Activated naive CD8-positive, alpha-beta T cell treated with anti-CD3 and anti-CD28 coated beads, Interleukin-2, amount 50 U/mL, for 24 hours (primary cell): Measurements from ENCODE around the gene EFHB.
"Not testable (repeated sequence)": the region's sequence is repeated elsewhere in the genome, so short reads cannot be mapped to it uniquely, and the experiment has no call there.

Experiments
- ATAC-seq: fragments of 150-1000 bp; cut with Tn5 transposase; one replicate; pipeline ENCODE4 v1.10.0; 2021
- DNase-seq: peaks from one replicate; pipeline ENCODE4 v3.0.0; 2021
- H3K27ac Mint-ChIP-seq: one replicate; pipeline ENCODE4 v1.8.0; 2021; ENCODE audit warnings: mild to moderate bottlenecking, mixed read lengths
- H3K27me3 Mint-ChIP-seq: one replicate; pipeline ENCODE4 v1.8.0; 2021; ENCODE audit warnings: mixed read lengths
- H3K36me3 Mint-ChIP-seq: one replicate; pipeline ENCODE4 v1.8.0; 2021; ENCODE audit warnings: low read depth, mixed read lengths
- H3K4me1 Mint-ChIP-seq: one replicate; pipeline ENCODE4 v1.8.0; 2021; ENCODE audit warnings: mixed read lengths
- H3K4me3 Mint-ChIP-seq: one replicate; pipeline ENCODE4 v1.8.0; 2021; ENCODE audit warnings: mild to moderate bottlenecking, moderate library complexity, mixed read lengths
- H3K9me3 Mint-ChIP-seq: one replicate; pipeline ENCODE4 v1.8.0; 2021; ENCODE audit warnings: mixed read lengths

Gene EFHB, protein sequence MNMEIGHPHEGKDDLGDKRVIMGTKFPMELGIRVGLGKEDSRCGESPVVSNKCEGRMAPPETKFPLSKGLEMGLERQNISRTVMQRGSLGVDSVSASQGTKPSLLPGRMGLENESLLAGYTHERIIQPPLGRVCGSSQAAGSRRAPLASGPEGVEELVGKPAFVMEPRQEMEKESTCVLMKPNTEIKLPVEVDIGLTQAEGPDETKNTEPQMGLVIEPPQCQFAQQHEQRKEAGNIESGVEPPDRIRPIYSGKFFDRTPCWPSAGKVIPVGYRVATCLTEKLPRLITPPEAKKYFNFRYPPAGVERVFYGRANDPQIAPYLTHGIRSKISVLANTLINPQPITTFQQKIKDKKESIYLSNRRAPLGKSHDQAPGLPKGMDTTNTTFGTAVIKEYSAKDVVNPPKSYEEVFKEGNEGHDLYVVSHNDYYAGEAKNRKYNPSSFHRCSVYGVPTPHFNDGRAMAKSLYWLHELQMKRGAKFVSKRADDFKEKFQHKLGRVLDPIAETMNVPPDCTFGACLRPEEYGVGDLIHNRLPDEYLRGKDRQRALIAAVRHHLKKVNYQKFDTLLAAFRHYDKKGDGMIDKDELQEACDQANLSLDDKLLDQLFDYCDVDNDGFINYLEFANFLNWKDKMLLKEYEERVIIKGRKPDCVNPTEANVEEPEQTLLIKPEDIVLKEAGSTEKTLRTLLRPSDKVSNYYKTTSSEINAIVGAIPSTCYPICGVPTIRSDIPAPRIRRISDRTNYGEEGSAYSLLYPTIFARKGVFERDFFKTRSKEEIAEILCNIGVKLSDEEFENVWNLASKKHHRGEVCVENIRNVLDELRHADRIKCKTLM

DNA sequence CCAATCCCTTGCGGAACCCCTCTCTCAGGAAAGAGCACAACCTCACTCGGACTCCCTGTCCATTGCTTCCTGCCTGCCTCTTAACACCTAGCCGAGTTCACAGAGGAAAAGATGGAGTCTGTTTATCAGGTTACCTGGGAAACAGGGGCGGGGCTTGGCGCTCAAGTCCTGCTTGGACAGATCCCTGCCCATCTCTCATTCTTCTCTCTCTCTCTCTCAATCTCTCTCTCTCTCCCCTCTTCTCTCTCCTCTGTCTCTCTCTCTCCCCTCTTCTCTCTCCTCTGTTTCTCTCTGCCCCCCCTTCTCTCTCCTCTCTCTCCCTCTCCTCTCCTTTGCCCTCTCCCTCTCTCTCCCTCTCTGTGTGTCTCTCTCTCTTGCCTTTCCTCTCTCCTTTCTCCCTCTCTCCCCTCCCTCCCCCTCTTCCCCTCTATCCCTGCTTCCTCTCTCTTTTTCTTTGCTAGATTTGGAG lies at the start of gene EFHB:
TSS of gene EFHB (minus strand) at position 120 of the 469 bp plus-strand sequence. CDS start 199 bp downstream, outside the sequence.
- peak within 1 kb of the TSS; percentile 94 for H3K27ac Mint-ChIP-seq
- peaks cover 5% of the 10 kb centered on the region for H3K9me3 Mint-ChIP-seq
- H3K4me3 Mint-ChIP-seq = no peak within 1 kb of the TSS

DNA sequence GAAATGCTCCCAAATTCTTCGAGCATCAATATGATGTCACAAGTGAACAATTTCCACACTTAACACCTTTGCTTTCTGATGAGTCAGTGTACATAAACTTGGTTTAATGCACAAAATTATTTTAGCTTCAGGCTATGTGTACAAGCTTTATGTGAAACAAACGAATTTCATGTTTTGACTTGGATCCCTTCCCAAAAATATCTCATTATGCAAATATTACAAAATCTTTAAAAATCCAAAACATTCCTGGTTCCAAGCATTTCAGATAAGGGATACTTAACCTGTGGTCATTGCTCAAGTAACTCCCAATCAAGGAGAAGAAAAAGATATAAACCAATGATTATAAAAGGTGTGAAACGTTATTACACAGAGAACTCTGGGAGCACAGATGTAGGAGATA lies 38.0 kb upstream of the EFHB start:
- Mint-ChIP-seq H3K36me3 (peaks cover 32% of the 10 kb centered on the region), H3K27ac (no peak overlapping the region), H3K27me3 (no peaks in the 10 kb centered on the region), H3K4me1 (peaks cover 21% of the 10 kb centered on the region), H3K9me3 (no peaks in the 10 kb centered on the region), H3K4me3 (no peak overlapping the region)
- DNase-seq = no peak
- no peak for ATAC-seq

More for the DNA sequence above, at the start of gene EFHB:
- DNase-seq (peak; percentile 16), ATAC-seq (no peak)
- Mint-ChIP-seq H3K36me3 (no peaks in the 10 kb centered on the region), H3K27me3 (peaks cover 9% of the 10 kb centered on the region), H3K4me1 (peaks cover 49% of the 10 kb centered on the region)

DNA sequence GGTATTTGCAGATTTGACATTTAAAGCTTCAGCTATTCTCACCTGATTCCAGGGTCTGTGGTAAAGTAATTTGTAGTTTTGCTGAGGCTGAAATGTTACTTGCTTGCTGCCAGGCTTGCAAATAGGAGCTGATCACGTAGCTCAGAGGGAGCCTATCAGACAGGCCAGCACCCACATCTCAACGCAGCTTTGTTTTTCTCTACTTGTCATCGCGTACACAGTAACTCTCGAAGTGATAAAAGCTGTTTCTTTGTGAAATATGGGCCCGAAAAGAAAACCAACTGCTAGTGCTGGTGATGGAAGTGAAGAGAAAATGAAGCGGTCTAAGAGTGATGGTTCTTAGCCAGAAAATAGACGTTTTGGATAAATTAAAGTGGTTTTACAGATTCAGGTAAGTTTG lies 36.3 kb upstream of the EFHB start:
- Mint-ChIP-seq H3K27ac (no peak overlapping the region), H3K4me3 (no peak overlapping the region), H3K36me3 (peaks cover 24% of the 10 kb centered on the region), H3K27me3 (no peaks in the 10 kb centered on the region), H3K4me1 (peaks cover 27% of the 10 kb centered on the region), H3K9me3 (no peaks in the 10 kb centered on the region)
- no peak for DNase-seq
- ATAC-seq = no peak

DNA sequence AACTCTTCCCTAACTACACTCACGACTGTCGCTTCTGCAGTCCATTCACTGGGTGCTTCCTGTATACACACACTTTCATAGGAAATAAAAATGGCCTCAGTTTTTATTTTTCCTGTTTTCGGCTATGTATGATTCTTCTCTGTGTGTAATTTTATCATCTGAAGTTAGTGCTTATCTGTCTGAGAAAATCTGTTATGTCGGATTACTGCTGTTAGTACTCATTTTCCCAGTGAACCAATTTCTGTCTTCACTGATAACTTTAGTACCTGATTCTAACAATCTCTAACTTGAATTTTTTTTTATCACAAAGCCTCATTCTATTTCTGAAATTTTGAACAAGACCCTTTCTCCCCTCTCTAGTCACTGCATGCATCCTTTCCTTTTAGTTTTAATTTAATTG lies 33.8 kb upstream of the EFHB start:
- peaks cover 16% of the 10 kb centered on the region for H3K36me3 Mint-ChIP-seq
- no peak overlapping the region for H3K27ac Mint-ChIP-seq
- H3K4me1 Mint-ChIP-seq = peaks cover 29% of the 10 kb centered on the region
- ATAC-seq (no peak), DNase-seq (no peak)
- no peaks in the 10 kb centered on the region for H3K9me3 Mint-ChIP-seq
- H3K27me3 Mint-ChIP-seq = no peaks in the 10 kb centered on the region
- no peak overlapping the region for H3K4me3 Mint-ChIP-seq

DNA sequence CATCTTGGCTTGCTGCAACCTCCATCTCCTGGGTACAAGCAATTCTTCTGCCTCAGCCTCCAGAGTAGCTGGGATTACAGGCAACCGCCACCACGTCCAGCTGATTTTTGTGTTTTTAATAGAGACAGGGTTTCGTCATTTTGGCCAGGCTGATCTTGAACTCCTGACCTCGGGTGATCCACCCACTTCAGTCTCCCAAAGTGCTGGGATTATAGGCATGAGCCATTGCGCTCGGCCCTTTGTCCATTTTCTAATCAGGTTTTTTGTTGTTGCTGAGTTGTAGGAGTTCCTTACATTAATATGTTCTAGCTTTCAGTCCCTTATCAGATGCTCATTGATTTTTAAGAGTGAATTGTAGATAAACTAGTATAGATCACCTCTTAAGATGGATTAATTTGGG lies 33.2 kb upstream of the EFHB start:
- H3K36me3 Mint-ChIP-seq = peaks cover 18% of the 10 kb centered on the region
- no peak for ATAC-seq
- H3K4me1 Mint-ChIP-seq = peaks cover 27% of the 10 kb centered on the region
- H3K9me3 Mint-ChIP-seq = no peaks in the 10 kb centered on the region
- no peaks in the 10 kb centered on the region for H3K27me3 Mint-ChIP-seq
- no peak overlapping the region for H3K4me3 Mint-ChIP-seq
- no peak overlapping the region for H3K27ac Mint-ChIP-seq
- no peak for DNase-seq

DNA sequence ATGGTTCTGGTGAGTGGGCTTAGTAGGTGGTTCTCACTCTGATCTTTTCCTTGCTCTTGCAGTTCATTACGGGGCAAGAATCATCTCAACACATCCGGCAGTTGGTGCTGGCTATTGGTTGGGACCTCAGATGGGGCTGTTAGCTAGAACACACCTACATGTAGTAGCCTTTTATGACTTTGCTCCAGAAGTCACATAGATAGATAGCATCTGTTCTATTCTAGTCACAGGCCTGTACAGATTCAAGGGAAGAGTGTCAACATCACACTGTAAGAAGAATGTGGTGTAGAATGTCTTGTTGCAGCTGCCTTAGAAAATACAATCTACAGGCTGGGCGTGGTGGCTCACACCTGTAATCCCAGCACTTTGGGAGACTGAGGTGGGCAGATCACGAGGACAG lies 27.9 kb upstream of the EFHB start:
- peaks cover 22% of the 10 kb centered on the region for H3K36me3 Mint-ChIP-seq
- H3K4me1 Mint-ChIP-seq = peaks cover 40% of the 10 kb centered on the region
- DNase-seq = no peak
- H3K9me3 Mint-ChIP-seq = no peaks in the 10 kb centered on the region
- H3K4me3 Mint-ChIP-seq = no peak overlapping the region
- no peak overlapping the region for H3K27ac Mint-ChIP-seq
- ATAC-seq = no peak
- H3K27me3 Mint-ChIP-seq = no peaks in the 10 kb centered on the region

DNA sequence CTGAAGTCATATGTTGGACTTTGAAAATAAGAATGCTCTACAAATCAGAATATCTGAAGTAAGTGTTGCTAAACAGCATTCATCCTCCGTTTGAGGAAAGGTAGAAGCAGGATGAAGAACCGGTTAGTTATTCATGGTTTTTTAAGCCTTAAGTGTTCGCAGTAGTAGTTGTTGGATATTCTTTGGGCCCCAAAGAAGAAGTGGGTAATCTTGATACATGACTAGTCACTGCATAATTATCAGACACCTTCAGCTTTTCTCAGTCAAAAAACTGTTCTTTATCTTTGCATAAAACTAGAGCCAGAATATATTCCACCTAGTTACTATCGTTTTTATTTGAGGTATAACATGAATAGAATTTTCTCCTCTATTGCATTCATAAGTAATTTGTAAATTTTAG lies 26.7 kb upstream of the EFHB start:
- peaks cover 36% of the 10 kb centered on the region for H3K4me1 Mint-ChIP-seq
- peaks cover 19% of the 10 kb centered on the region for H3K36me3 Mint-ChIP-seq
- H3K27me3 Mint-ChIP-seq = no peaks in the 10 kb centered on the region
- no peak overlapping the region for H3K4me3 Mint-ChIP-seq
- H3K27ac Mint-ChIP-seq = no peak overlapping the region
- no peaks in the 10 kb centered on the region for H3K9me3 Mint-ChIP-seq
- ATAC-seq (no peak), DNase-seq (no peak)

DNA sequence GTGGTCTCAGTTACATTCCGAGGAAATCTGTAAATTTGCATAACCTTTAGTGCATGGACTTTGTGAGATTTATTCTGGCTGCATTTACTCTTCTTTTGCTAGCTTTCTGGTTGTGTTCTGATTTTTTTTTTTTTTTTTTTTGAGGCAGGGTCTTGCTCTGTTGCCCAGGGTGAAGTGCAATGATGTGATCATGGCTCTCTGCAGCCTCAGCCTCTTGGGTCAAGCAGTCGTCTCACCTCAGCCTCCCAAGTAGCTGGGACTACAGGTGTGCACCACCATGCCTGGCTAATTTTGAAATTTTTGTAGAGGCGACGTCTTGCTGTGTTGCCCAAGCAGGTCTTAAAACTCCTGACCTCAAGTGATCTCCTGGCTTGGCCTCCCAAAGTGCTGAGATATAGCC lies 25.5 kb upstream of the EFHB start:
- no peak overlapping the region for H3K4me3 Mint-ChIP-seq

DNA sequence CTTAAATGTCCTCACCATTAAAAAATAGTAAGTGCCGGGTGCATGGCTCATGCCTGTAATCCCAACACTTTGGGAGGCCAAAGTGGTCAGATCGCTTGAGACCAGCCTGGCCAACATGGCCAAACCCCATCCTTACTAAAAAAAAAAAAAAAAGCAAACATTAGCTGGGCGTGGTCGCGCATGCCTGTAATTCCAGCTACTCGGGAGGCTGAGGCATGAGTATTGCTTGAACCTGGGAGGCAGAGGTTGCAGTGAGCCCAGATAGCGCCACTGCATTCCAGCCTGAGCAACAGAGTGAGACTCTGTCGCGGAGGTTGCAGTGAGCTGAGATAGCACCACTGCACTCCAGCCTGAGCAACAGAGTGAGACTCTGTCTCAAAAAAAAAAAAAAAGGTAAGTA lies 23.3 kb upstream of the EFHB start:
- H3K4me3 Mint-ChIP-seq, H3K9me3 Mint-ChIP-seq, DNase-seq, ATAC-seq, H3K27ac Mint-ChIP-seq, H3K27me3 Mint-ChIP-seq: not testable (repeated sequence)
- Mint-ChIP-seq H3K36me3 (peaks cover 30% of the 10 kb centered on the region), H3K4me1 (peaks cover 47% of the 10 kb centered on the region)

More for the DNA sequence above, 25.5 kb upstream of the EFHB start:
- DNase-seq = no peak
- H3K27ac Mint-ChIP-seq = no peak overlapping the region
- H3K27me3 Mint-ChIP-seq = no peaks in the 10 kb centered on the region
- H3K4me1 Mint-ChIP-seq = peaks cover 41% of the 10 kb centered on the region
- H3K9me3 Mint-ChIP-seq = no peaks in the 10 kb centered on the region
- H3K36me3 Mint-ChIP-seq = peaks cover 28% of the 10 kb centered on the region
- ATAC-seq = no peak

DNA sequence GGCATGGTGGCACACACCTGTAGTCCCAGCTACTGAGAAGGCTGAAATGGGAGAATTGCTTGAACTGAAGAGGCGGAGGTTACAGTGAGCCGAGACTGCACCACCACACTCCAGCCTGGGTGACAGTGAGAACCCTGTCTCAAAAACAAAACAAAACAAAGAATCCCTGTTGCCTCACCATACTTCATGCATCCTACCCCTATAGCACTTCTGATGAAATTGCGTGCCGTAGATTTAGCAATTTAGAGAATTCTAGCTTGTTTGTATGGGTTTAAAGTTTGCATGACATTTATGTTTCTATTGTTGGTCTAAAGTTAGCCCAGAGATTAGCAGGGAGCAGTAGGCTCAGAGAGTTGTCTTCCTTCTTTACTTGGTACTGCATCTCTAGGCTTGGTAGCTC lies 20.7 kb upstream of the EFHB start:
- Mint-ChIP-seq H3K27me3 (no peaks in the 10 kb centered on the region), H3K9me3 (no peaks in the 10 kb centered on the region), H3K36me3 (peaks cover 38% of the 10 kb centered on the region), H3K4me3 (no peak overlapping the region), H3K27ac (no peak overlapping the region), H3K4me1 (peaks cover 45% of the 10 kb centered on the region)
- ATAC-seq (no peak), DNase-seq (no peak)

DNA sequence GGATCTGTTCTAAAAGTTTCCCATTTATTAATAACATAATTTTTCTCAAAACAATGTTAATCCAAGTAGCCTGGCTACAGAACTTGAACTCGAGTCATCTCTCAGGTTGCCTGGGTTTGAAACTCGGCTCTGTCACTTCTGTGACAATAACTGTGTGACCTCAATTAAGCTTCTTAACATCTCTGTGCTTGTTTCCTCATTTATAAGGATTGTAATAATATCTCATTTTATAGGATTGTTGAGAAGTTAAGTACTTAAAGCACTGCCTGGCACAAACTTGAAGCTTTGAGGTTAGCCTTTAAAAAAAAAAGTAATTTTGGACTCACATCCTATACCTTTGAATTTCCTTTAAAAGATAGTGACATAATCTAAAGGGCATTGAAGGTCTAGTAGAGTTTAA lies 16.3 kb upstream of the EFHB start:
- DNase-seq (no peak), ATAC-seq (no peak)
- H3K9me3 Mint-ChIP-seq = no peaks in the 10 kb centered on the region
- H3K27ac Mint-ChIP-seq = no peak overlapping the region
- peaks cover 2% of the 10 kb centered on the region for H3K27me3 Mint-ChIP-seq
- H3K4me3 Mint-ChIP-seq = no peak overlapping the region
- peaks cover 34% of the 10 kb centered on the region for H3K36me3 Mint-ChIP-seq
- peaks cover 63% of the 10 kb centered on the region for H3K4me1 Mint-ChIP-seq

DNA sequence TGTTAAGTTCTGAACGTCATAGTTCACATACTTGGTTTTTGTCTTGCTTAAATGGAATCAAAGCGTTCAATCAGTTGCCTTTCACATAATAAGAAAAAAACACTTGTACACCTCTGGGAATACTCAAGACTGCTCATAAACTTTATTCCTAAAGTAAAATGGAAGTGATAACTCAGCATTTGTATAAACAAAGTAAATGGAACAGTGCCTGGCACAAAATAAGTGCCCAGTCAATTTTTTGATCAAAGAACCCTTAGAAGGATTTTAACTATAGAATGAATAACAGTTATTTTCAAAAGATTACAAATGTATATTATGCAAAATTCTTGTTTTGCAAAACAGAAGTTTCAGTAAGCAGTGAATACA lies 14.2 kb upstream of the EFHB start:
- ATAC-seq = no peak
- Mint-ChIP-seq H3K36me3 (peaks cover 22% of the 10 kb centered on the region), H3K4me1 (peaks cover 59% of the 10 kb centered on the region), H3K27me3 (peaks cover 2% of the 10 kb centered on the region), H3K27ac (peak overlapping the region; percentile 98), H3K4me3 (peak overlapping the region; percentile 97), H3K9me3 (no peaks in the 10 kb centered on the region)
- DNase-seq = no peak

DNA sequence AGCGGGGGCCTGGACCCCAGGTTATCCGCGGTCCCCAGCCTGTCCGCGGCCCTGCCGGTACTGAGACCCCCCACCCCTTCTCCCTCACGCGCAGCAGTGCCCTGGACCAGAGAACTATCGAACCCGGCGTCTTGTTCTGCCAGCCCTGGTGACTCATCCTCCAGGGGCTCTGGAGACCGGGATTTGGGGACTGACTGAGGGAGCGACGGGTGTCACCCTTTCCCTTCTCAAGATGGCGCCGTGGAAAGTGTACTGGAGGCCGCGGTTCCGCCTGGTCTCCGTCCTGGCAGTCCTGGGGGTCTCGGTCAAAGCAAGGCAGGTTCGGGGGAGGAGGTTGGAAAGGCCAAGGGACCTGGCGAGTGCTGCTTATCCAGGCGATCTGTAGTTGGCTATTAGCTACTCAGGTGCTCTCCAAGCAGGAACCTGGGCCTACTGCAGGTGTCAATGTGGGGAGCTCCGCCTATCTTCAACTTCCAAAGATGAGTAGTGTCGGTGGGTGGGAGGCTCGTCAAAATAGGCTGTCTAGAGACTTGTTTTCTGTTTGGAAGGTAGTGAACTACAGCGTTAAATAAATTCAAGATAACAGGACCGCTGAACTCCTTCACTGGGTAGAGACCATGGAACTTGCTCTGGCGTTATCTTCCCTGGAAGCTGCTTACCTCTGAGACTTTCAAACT lies 13.7 kb upstream of the EFHB start:
- peak overlapping the region; percentile 97 for H3K4me3 Mint-ChIP-seq
- peaks cover 22% of the 10 kb centered on the region for H3K36me3 Mint-ChIP-seq
- no peaks in the 10 kb centered on the region for H3K9me3 Mint-ChIP-seq
- H3K27me3 Mint-ChIP-seq = peaks cover 2% of the 10 kb centered on the region
- ATAC-seq = peak; percentile 18
- DNase-seq = peak; percentile 55
- H3K4me1 Mint-ChIP-seq = peaks cover 58% of the 10 kb centered on the region
- peak overlapping the region; percentile 98 for H3K27ac Mint-ChIP-seq

DNA sequence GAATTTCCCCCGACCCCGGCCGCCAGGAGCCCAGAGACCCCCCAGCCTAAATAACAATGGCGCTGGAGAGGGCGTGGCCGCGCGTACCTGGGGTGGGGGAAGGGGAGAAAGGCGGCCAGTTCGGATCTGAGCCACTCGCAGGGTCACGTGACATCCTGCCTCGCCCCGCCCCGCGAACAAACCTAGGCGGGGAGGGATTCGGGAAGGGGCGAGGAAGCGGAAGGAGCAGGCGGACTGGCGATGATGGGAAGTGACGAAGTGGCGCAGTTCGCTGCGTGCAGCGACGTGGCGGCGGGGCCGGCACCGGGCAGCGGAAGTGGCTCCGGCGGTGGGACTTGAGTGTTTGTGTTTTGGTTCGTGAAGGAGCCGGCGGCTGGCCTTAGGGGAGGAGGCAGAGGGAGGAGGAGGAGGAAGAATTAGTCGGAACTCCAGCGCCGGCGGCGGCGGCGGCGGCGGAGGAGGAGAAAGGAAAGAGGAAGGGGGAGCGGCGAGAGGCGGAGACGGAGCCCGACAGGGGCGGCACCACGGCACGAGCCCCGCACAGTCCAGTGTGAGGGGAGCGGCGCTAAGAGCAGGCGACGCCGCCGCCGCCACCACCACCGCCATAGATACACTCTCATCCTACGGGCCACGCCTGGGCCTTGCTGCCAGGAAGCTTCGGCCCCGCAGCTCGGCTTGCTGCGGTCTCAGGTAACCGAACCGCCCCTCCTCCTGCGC lies 13.0 kb upstream of the EFHB start, which contains the start of gene RAB5A:
TSS of gene RAB5A (plus strand) at position 266 of the 717 bp plus-strand sequence. CDS start 3,802 bp downstream, outside the sequence.
- H3K27ac Mint-ChIP-seq = peak within 1 kb of the TSS; percentile 98
- H3K4me1 Mint-ChIP-seq = peaks cover 54% of the 10 kb centered on the region
- peaks cover 19% of the 10 kb centered on the region for H3K36me3 Mint-ChIP-seq
- DNase-seq = peak; percentile 96
- peak within 1 kb of the TSS; percentile 97 for H3K4me3 Mint-ChIP-seq
- H3K27me3 Mint-ChIP-seq = peaks cover 2% of the 10 kb centered on the region
- peak; percentile 93 for ATAC-seq
- no peaks in the 10 kb centered on the region for H3K9me3 Mint-ChIP-seq
